Uterus (tissue), 4 donors: ENCODE data around the gene SLC5A8. TPM values are rescaled to one million over a fixed set of nuclear protein-coding genes. Genes with fewer than 3 reads are reported as not detected.

Experiments used
- DNase-seq, 2 donors: peaks; one replicate each; pipeline ENCODE4 v3.0.0-alpha.2; 2019 to 2020
- H3K27ac ChIP-seq, 2 donors: fragments of 200-600 bp; sonication (generic); 1 replicate in 1 of 2; 2 replicates in 1 of 2; pipeline ENCODE4 v1.5.1; 2016 to 2018
- H3K27me3 ChIP-seq, 2 donors: fragments of 200-600 bp; sonication (generic); one replicate each; pipeline ENCODE4 v1.5.1; 2018 to 2019; ENCODE audit warnings: control low read depth in 1 of 2
- H3K36me3 ChIP-seq, 2 donors: fragments of 200-600 bp; sonication (generic); one replicate each; pipeline ENCODE4 v1.5.1; 2019; ENCODE audit warnings: control low read depth in 1 of 2
- H3K4me1 ChIP-seq, 2 donors: fragments of 200-600 bp; sonication (generic); one replicate each; pipeline ENCODE4 v1.5.1; 2018 to 2019; ENCODE audit warnings: control low read depth in 1 of 2
- H3K4me3 ChIP-seq, 2 donors: fragments of 200-600 bp; sonication (generic); 1 replicate in 1 of 2; 2 replicates in 1 of 2; pipeline ENCODE4 v1.5.1; 2018 to 2019; ENCODE audit warnings: mild to moderate bottlenecking in 1 of 2
- H3K9me3 ChIP-seq, 2 donors: fragments of 200-600 bp; sonication (generic); one replicate each; pipeline ENCODE4 v1.5.1; 2019; ENCODE audit warnings: control low read depth in 1 of 2
- POLR2A ChIP-seq, 2 donors: fragments of 450-650 bp; IDR thresholded peaks; one replicate each; pipeline ENCODE4 v1.6.1; 2016; ENCODE audit warnings: antibody characterized with exemption in 2 of 2, mild to moderate bottlenecking in 1 of 2, moderate library complexity in 1 of 2
- intact Hi-C: fragments of 100-400 bp; cut with DNase I; formaldehyde crosslinking; loops from one replicate; pipeline ENCODE4 v1.15.1; 2023; ENCODE audit warnings: low total_unique reads
- total RNA-seq, 4 donors: library from RNA; depleted of rRNA in 3 of 4; stranded (reverse); fragments of >200 nt in 3 of 4; gene quantifications; one replicate each; pipeline versions ENCODE4 v1.1.0 to v1.2.4, GENCODE V29; 2014 to 2023
- TF ChIP-seq, protein P1 (sequence below), 4 experiments: fragments of 200-600 bp in 2 of 4; fragments of 450-650 bp in 2 of 4; sonication (generic) in 2 of 4; IDR thresholded peaks; one replicate each; pipeline ENCODE4 v1.5.1; 2016 to 2019; ENCODE audit warnings: antibody characterized with exemption in 4 of 4, mild to moderate bottlenecking in 2 of 4, moderate library complexity in 1 of 4
- donor health status: DM: yes; HTN: yes; CAD: no.

Gene SLC5A8
- total RNA-seq, 4 donors from 2014 or later, result 0.14 TPM; not detected in 3

DNA sequence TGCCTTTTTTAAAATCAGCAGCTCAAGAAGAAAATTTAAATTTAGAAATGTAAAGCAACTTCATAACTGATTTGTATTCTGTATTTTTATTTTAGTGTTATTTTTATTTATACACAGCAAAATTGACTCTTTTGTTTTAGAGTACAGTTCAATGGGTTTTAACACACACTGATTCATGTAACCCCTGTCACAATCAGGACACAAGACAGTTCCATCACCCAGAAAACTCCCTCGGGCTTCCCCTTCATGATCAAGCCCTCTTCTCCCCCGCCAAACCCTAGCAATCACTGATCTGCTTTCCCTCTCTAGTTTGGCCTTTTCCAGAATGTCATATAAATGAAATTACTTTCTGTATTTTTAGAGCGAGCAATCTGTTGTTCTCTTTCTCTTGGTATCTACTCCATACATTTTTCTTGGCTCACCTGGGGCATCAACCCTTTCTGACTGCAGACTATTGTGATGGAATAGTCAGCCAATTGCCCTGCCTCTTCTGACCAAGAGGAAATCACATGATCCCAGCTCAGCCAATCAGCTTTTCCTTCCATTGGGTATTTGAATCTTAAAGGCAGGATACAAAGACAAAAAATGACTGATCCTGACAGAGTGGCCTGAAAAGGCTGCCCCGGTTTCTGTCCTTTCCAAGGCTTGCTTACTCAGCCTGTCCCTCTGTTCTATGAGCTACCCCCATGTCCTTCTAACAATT is 5.3 kb downstream of the SLC5A8 start:
- H3K27ac ChIP-seq, result no peak overlapping the region

DNA sequence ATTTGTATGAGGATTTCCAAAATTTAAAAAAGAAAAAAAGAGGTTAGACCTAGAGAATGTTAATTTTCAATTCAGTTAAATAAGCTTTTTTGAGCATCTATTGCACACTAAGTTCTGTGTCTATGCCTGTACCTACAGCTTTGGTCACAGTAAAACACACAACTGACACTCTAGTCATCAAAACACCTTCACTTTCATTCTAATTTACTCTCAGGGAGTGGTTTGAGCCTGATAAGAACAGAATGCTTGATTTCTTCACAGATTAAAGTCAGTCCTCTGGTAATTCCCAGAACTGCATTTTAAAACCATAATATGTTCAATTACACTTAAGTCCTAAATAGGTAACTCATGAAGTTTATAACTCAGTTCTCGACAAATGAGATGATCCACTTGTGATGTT is 9.2 kb downstream of the SLC5A8 start:
- TF ChIP-seq, protein P1, sequence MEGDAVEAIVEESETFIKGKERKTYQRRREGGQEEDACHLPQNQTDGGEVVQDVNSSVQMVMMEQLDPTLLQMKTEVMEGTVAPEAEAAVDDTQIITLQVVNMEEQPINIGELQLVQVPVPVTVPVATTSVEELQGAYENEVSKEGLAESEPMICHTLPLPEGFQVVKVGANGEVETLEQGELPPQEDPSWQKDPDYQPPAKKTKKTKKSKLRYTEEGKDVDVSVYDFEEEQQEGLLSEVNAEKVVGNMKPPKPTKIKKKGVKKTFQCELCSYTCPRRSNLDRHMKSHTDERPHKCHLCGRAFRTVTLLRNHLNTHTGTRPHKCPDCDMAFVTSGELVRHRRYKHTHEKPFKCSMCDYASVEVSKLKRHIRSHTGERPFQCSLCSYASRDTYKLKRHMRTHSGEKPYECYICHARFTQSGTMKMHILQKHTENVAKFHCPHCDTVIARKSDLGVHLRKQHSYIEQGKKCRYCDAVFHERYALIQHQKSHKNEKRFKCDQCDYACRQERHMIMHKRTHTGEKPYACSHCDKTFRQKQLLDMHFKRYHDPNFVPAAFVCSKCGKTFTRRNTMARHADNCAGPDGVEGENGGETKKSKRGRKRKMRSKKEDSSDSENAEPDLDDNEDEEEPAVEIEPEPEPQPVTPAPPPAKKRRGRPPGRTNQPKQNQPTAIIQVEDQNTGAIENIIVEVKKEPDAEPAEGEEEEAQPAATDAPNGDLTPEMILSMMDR (IDR thresholded peaks at IDR 0.05), result no peak
- no peak for TF ChIP-seq POLR2A (IDR thresholded peaks at IDR 0.05)
- intact Hi-C loops, result no loop called here
- Histone ChIP-seq H3K36me3 (no peaks in the 10 kb centered on the region), H3K4me3 (no peak overlapping the region), H3K27me3 (no peaks in the 10 kb centered on the region), H3K4me1 (no peaks in the 10 kb centered on the region), H3K9me3 (no peaks in the 10 kb centered on the region), H3K27ac (no peak overlapping the region)
- no peak for DNase-seq

More for the DNA sequence above, 5.3 kb downstream of the SLC5A8 start:
- Histone ChIP-seq H3K9me3 (no peaks in the 10 kb centered on the region), H3K4me3 (no peak overlapping the region), H3K27me3 (peaks cover 0 to 10% of the 10 kb centered on the region in 2 donors), H3K4me1 (no peaks in the 10 kb centered on the region), H3K36me3 (no peaks in the 10 kb centered on the region)
- TF ChIP-seq POLR2A (IDR thresholded peaks at IDR 0.05), result no peak
- TF ChIP-seq, protein P1 (IDR thresholded peaks at IDR 0.05), result no peak
- no peak for DNase-seq
- intact Hi-C loops, result no loop called here

DNA sequence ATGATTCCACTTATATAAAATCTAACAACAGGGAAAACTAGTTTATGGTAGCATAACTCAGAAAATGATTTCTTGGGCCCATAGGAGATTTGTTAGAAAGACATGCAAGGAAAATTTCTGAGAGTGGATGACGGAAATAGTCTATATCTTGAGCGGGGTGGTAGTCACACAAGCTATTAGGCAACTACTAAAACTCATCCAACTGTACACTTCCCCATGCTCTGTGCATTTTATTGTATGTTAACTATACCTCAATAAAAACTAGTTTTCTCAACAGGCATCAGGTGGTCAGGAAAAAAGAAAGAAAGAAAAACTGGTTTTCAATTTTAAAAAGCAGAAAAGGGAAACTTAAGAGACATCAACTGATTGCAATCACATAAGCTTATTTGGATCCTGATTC is 9.9 kb downstream of the SLC5A8 start:
- Histone ChIP-seq H3K9me3 (no peaks in the 10 kb centered on the region), H3K4me3 (no peak overlapping the region), H3K27ac (no peak overlapping the region), H3K36me3 (no peaks in the 10 kb centered on the region), H3K4me1 (no peaks in the 10 kb centered on the region), H3K27me3 (no peaks in the 10 kb centered on the region)
- TF ChIP-seq, protein P1 (IDR thresholded peaks at IDR 0.05), result no peak
- no peak for TF ChIP-seq POLR2A (IDR thresholded peaks at IDR 0.05)
- DNase-seq, result no peak
- intact Hi-C loops, result no loop called here

DNA sequence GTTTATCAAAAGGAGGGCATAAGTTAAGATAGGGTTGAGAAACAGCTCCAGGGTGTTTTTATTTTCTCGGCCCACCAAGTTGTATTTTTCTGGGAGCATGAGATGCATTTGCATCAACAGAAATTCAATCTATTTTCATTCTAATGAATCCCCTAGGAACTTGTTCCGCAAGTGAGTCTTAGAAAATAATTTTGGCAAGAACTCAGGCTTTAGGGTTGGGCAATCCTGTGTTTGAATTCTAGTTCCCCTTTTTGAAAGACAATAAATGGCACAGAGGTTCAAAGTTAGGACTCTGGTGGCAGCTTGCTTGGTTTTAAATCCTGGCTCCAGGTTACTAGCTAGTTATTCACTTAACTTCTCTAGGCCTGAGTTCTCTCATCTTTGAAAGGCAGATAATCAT is 23.7 kb downstream of the SLC5A8 start:
- H3K4me3 ChIP-seq, result no peak overlapping the region
- no peaks in the 10 kb centered on the region for H3K27me3 ChIP-seq
- intact Hi-C loops, result no loop called here
- no peak for TF ChIP-seq POLR2A (IDR thresholded peaks at IDR 0.05)
- TF ChIP-seq, protein P1 (IDR thresholded peaks at IDR 0.05), result no peak
- H3K36me3 ChIP-seq, result no peaks in the 10 kb centered on the region
- no peak overlapping the region for H3K27ac ChIP-seq
- no peaks in the 10 kb centered on the region for H3K9me3 ChIP-seq
- DNase-seq, result no peak
- no peaks in the 10 kb centered on the region for H3K4me1 ChIP-seq

DNA sequence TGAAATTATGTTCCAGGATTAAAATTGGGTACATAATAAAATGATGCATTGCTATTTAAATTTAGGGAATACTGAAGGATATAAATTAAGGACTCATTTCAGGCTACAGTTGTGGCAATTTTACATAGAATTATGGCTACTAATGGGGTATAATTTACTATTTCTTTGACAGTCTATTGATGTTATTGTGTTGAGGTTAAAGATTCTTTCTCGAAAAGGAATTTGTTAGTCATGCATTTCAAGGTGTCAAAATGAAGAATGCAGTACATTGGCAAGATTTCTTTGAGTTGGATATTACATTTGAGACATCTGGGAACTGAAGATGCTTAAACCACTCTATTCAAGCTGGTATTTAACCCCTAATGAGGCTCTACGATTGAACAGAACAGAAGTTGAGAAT is 28.3 kb downstream of the SLC5A8 start:
- no peak for TF ChIP-seq POLR2A (IDR thresholded peaks at IDR 0.05)
- TF ChIP-seq, protein P1 (IDR thresholded peaks at IDR 0.05), result no peak
- Histone ChIP-seq H3K27me3 (no peaks in the 10 kb centered on the region), H3K9me3 (no peaks in the 10 kb centered on the region), H3K4me1 (no peaks in the 10 kb centered on the region), H3K36me3 (no peaks in the 10 kb centered on the region), H3K4me3 (no peak overlapping the region), H3K27ac (no peak overlapping the region)
- DNase-seq, result no peak
- intact Hi-C loops, result no loop called here
